Adrenal gland (tissue), 12 donors: ENCODE data around the gene L2HGDH. TPM values are rescaled to one million over a fixed set of nuclear protein-coding genes. Genes with fewer than 3 reads are reported as not detected.

Experiments
- DNase-seq, 7 donors: peaks; one replicate each; pipeline ENCODE4 v3.0.0-alpha.2; 2019 to 2020
- H3K27ac ChIP-seq, 5 donors: fragments of 200-600 bp; sonication (generic) in 4 of 5; 1 replicate in 3 of 5; 2 replicates in 2 of 5; pipeline versions ENCODE4 v1.5.1 to v1.8.0; 2016 to 2020; ENCODE audit warnings: mild to moderate bottlenecking in 1 of 5
- H3K27me3 ChIP-seq: fragments of 200-600 bp; 2 replicates; pipeline ENCODE4 v1.8.0; 2021
- H3K36me3 ChIP-seq, 2 donors: fragments of 200-600 bp; replicated peaks in 1 of 2; 1 replicate in 1 of 2; 2 replicates in 1 of 2; pipeline versions ENCODE4 v1.5.1 to v1.8.0; 2018 to 2022
- H3K4me1 ChIP-seq, 2 donors: fragments of 200-600 bp; replicated peaks in 1 of 2; 1 replicate in 1 of 2; 2 replicates in 1 of 2; pipeline versions ENCODE4 v1.5.1 to v1.8.0; 2018 to 2021
- H3K4me3 ChIP-seq, 4 donors: fragments of 200-600 bp; sonication (generic) in 3 of 4; one replicate each; pipeline ENCODE4 v1.5.1; 2016 to 2018
- H3K9me3 ChIP-seq, 3 donors: fragments of 200-600 bp; sonication (generic) in 1 of 3; replicated peaks in 1 of 3; 1 replicate in 2 of 3; 2 replicates in 1 of 3; pipeline versions ENCODE4 v1.5.1 to v1.8.0; 2016 to 2021
- CTCF ChIP-seq, 6 experiments: fragments of 450-650 bp in 4 of 6; fragments of 200-600 bp in 2 of 6; sonication (generic) in 1 of 6; IDR thresholded peaks; 1 replicate in 5 of 6; 2 replicates in 1 of 6; pipeline versions ENCODE4 v1.5.1 to v1.8.0; 2016 to 2021; ENCODE audit warnings: antibody characterized with exemption in 6 of 6, mild to moderate bottlenecking in 2 of 6, moderate library complexity in 1 of 6
- POLR2A ChIP-seq, 2 donors: fragments of 450-650 bp; IDR thresholded peaks; one replicate each; pipeline ENCODE4 v1.6.1; 2017; ENCODE audit warnings: antibody characterized with exemption in 2 of 2, mild to moderate bottlenecking in 2 of 2, moderate library complexity in 1 of 2
- WGBS, 4 donors: extraction: QIAGEN DNeasy Blood & Tissue Kit in 2 of 4; methylation state at CpG; one replicate each; pipeline versions ENCODE4 v1.1.5 to v1.1.7; 2013 to 2017; 5-methylcytosine and 5-hydroxymethylcytosine counted together
- intact Hi-C, 2 donors: fragments of 100-400 bp; cut with DNase I; formaldehyde crosslinking; loops; one replicate each; pipeline versions ENCODE4 v1.14.1 to v1.15.0; 2022 to 2023
- polyA plus RNA-seq, 3 donors: library from polyadenylated mRNA; stranded (reverse); fragments of 200-250 nt in 2 of 3; fragments of 350-450 nt in 1 of 3; fragmentation: Illumina TruSeq in 1 of 3; extraction: RNeasy Lipid Tissue Mini Kit (QIAGEN cat#74804) in 1 of 3; gene quantifications; one replicate each; pipeline ENCODE4 v1.2.3, GENCODE V29; 2013 to 2014
- total RNA-seq, 9 donors: library from RNA; depleted of rRNA in 4 of 9; stranded (reverse); fragments of >200 nt in 4 of 9; fragments of 120-200 nt in 1 of 9; fragmentation: NEBNext Ultra II Directional in 1 of 9; extraction: Animal tissue kit (Norgen Biotek cat#: 25700) in 1 of 9; gene quantifications; one replicate each; pipeline versions ENCODE4 v1.1.0 to v1.2.4, GENCODE V29; 2013 to 2023
- donor health status: healthy with polysubstance abuse.
- donor health status: Bipolar disorder and iron deficiency.
- donor health status: DM: yes; HTN: yes; CAD: no.
- donor health status: DM: no; HTN: no; CAD: no.
- donor health status: DM: no; HTN: no; CAD: no.
- donor health status: DM: yes; HTN: yes; CAD: no.

L2HGDH gene
- total and polyA plus RNA-seq, 12 donors = 1.2 to 8.9 (median 4.8) TPM

- no peak for DNase-seq
- intact Hi-C loops = no loop called here
- WGBS, 4 donors = 95 to 99% (median 96%) methylated on average over 3 of the region's 3 CpGs
Measured at GRCh38 chr14:50254248-50254647, 57.8 kb downstream of the L2HGDH start.

GRCh38 chr14:50249136-50249775 lies 62.8 kb downstream of the L2HGDH start:
- Histone ChIP-seq H3K9me3 (no peaks in the 10 kb centered on the region), H3K4me3 (no peak overlapping the region), H3K36me3 (no peaks in the 10 kb centered on the region), H3K4me1 (no peaks in the 10 kb centered on the region), H3K27me3 (no peaks in the 10 kb centered on the region), H3K27ac (no peak overlapping the region)
- no peak for TF ChIP-seq CTCF (IDR thresholded peaks at IDR 0.05)
- TF ChIP-seq POLR2A (IDR thresholded peaks at IDR 0.05) = no peak
- 85 to 95% (median 93%) methylated on average over 6 to 7 of the region's 7 CpGs for WGBS, 4 donors
- intact Hi-C loops = no loop called here
- no peak for DNase-seq

More at GRCh38 chr14:50254248-50254647, 57.8 kb downstream of the L2HGDH start:
- no peak overlapping the region for H3K27ac ChIP-seq
- no peaks in the 10 kb centered on the region for H3K9me3 ChIP-seq
- no peak for TF ChIP-seq POLR2A (IDR thresholded peaks at IDR 0.05)
- TF ChIP-seq CTCF (IDR thresholded peaks at IDR 0.05) = no peak
- H3K36me3 ChIP-seq = no peaks in the 10 kb centered on the region
- no peak overlapping the region for H3K4me3 ChIP-seq
- H3K4me1 ChIP-seq = no peaks in the 10 kb centered on the region
- no peaks in the 10 kb centered on the region for H3K27me3 ChIP-seq

GRCh38 chr14:50247245-50247644 lies 64.8 kb downstream of the L2HGDH start:
- intact Hi-C loops = no loop called here
- Histone ChIP-seq H3K27me3 (no peaks in the 10 kb centered on the region), H3K36me3 (no peaks in the 10 kb centered on the region), H3K9me3 (no peaks in the 10 kb centered on the region), H3K4me3 (no peak overlapping the region), H3K27ac (no peak overlapping the region), H3K4me1 (no peaks in the 10 kb centered on the region)
- no peak for DNase-seq
- WGBS, 4 donors = 75 to 96% (median 85%) methylated on average over 3 of the region's 3 CpGs
- TF ChIP-seq CTCF (IDR thresholded peaks at IDR 0.05) = no peak
- TF ChIP-seq POLR2A (IDR thresholded peaks at IDR 0.05) = no peak

- H3K4me3 ChIP-seq = no peak overlapping the region
- no peak overlapping the region for H3K27ac ChIP-seq
- intact Hi-C loops = no loop called here
- H3K9me3 ChIP-seq = no peaks in the 10 kb centered on the region
- H3K36me3 ChIP-seq = no peaks in the 10 kb centered on the region
- no peaks in the 10 kb centered on the region for H3K27me3 ChIP-seq
- 90 to 96% (median 95%) methylated on average over 4 to 5 of the region's 5 CpGs for WGBS, 4 donors
- no peak for TF ChIP-seq POLR2A (IDR thresholded peaks at IDR 0.05)
- TF ChIP-seq CTCF (IDR thresholded peaks at IDR 0.05) = no peak
- H3K4me1 ChIP-seq = no peaks in the 10 kb centered on the region
- DNase-seq = no peak
Measured at GRCh38 chr14:50242566-50243310, 69.3 kb downstream of the L2HGDH start.
